Trophoblast cell (in vitro differentiated cells and primary cell): Measurements from ENCODE around the gene GYPC.

Experiments
- DNase-seq, 2 donors: peaks; one replicate each; pipeline ENCODE4 v3.0.0-alpha.2; 2016
- H2AFZ ChIP-seq: 2 replicates; pipeline ENCODE4 v1.6.1; 2013; ENCODE audit warnings: low read length, moderate library complexity, mild to moderate bottlenecking; ENCODE audit not compliant: insufficient read depth, poor library complexity
- H2AK5ac ChIP-seq: 2 replicates; pipeline ENCODE4 v1.6.1; 2013; ENCODE audit warnings: mild to moderate bottlenecking, low read length
- H2BK120ac ChIP-seq: 2 replicates; pipeline ENCODE4 v1.6.1; 2013; ENCODE audit warnings: low read length, mild to moderate bottlenecking, moderate library complexity; ENCODE audit not compliant: insufficient read depth, poor library complexity
- H2BK12ac ChIP-seq: 2 replicates; pipeline ENCODE4 v1.6.1; 2013; ENCODE audit warnings: mild to moderate bottlenecking, low read length, moderate library complexity
- H2BK5ac ChIP-seq: 2 replicates; pipeline ENCODE4 v1.6.1; 2013; ENCODE audit warnings: low read length, low read depth, moderate library complexity, mild to moderate bottlenecking; ENCODE audit not compliant: poor library complexity
- H3K14ac ChIP-seq: 2 replicates; pipeline ENCODE4 v1.6.1; 2013; ENCODE audit warnings: mild to moderate bottlenecking, low read length
- H3K18ac ChIP-seq: 2 replicates; pipeline ENCODE4 v1.6.1; 2013; ENCODE audit warnings: mild to moderate bottlenecking, low read length
- H3K23ac ChIP-seq: 2 replicates; pipeline ENCODE4 v1.6.1; 2013; ENCODE audit warnings: low read length
- H3K27ac ChIP-seq: 2 replicates; pipeline ENCODE4 v1.5.1; 2013; ENCODE audit warnings: low read depth, mild to moderate bottlenecking, inconsistent platforms, low read length, moderate library complexity
- H3K27me3 ChIP-seq: 2 replicates; pipeline ENCODE4 v1.6.1; 2013; ENCODE audit warnings: inconsistent platforms, mild to moderate bottlenecking, low read length, moderate library complexity; ENCODE audit not compliant: insufficient read depth
- H3K36me3 ChIP-seq, 2 experiments: 1 replicate in 1 of 2; 2 replicates in 1 of 2; pipeline ENCODE4 v1.6.1; 2013; ENCODE audit warnings: low read length in 2 of 2, mild to moderate bottlenecking in 2 of 2, moderate library complexity in 1 of 2; ENCODE audit not compliant: insufficient read depth in 2 of 2, control insufficient read depth in 1 of 2
- H3K4ac ChIP-seq: 2 replicates; pipeline ENCODE4 v1.6.1; 2013; ENCODE audit warnings: low read depth, mild to moderate bottlenecking, low read length, moderate library complexity
- H3K4me1 ChIP-seq, 2 experiments: 1 replicate in 1 of 2; 2 replicates in 1 of 2; pipeline ENCODE4 v1.6.1; 2013; ENCODE audit warnings: low read length in 2 of 2, mild to moderate bottlenecking in 2 of 2, moderate library complexity in 1 of 2; ENCODE audit not compliant: insufficient read depth in 2 of 2, control insufficient read depth in 1 of 2
- H3K4me2 ChIP-seq: 2 replicates; pipeline ENCODE4 v1.6.1; 2013; ENCODE audit warnings: inconsistent platforms, mild to moderate bottlenecking, low read length, moderate library complexity
- H3K4me3 ChIP-seq: 2 replicates; pipeline ENCODE4 v1.5.1; 2013; ENCODE audit warnings: mild to moderate bottlenecking, low read depth, low read length, inconsistent platforms
- H3K79me1 ChIP-seq: one replicate; pipeline ENCODE4 v1.6.1; 2013; ENCODE audit warnings: low read length
- H3K79me2 ChIP-seq: 2 replicates; pipeline ENCODE4 v1.6.1; 2013; ENCODE audit warnings: low read length, mild to moderate bottlenecking; ENCODE audit not compliant: control insufficient read depth, insufficient read depth, poor library complexity
- H3K9ac ChIP-seq: 2 replicates; pipeline ENCODE4 v1.6.1; 2013; ENCODE audit warnings: mild to moderate bottlenecking, low read length
- H3K9me3 ChIP-seq: 2 replicates; pipeline ENCODE4 v1.6.1; 2013; ENCODE audit warnings: low read depth, mild to moderate bottlenecking, control low read depth, inconsistent platforms, low read length; ENCODE audit not compliant: insufficient read depth
- H4K12ac ChIP-seq: 2 replicates; pipeline ENCODE4 v1.6.1; 2013; ENCODE audit warnings: low read depth, mild to moderate bottlenecking, low read length, moderate library complexity
- H4K8ac ChIP-seq: 2 replicates; pipeline ENCODE4 v1.6.1; 2013; ENCODE audit warnings: low read depth, mild to moderate bottlenecking, low read length, moderate library complexity
- H4K91ac ChIP-seq: one replicate; pipeline ENCODE4 v1.6.1; 2013; ENCODE audit warnings: low read depth, mild to moderate bottlenecking, low read length, moderate library complexity
- WGBS: extraction: QIAGEN DNeasy Blood & Tissue Kit; methylation state at CpG from one replicate; pipeline ENCODE4 v1.1.7; 2013; ENCODE audit warnings: missing lambda C conversion rate; ENCODE audit not compliant: insufficient read length, insufficient coverage; ENCODE audit errors: extremely low coverage; 5-methylcytosine and 5-hydroxymethylcytosine counted together

The GYPC gene

DNA sequence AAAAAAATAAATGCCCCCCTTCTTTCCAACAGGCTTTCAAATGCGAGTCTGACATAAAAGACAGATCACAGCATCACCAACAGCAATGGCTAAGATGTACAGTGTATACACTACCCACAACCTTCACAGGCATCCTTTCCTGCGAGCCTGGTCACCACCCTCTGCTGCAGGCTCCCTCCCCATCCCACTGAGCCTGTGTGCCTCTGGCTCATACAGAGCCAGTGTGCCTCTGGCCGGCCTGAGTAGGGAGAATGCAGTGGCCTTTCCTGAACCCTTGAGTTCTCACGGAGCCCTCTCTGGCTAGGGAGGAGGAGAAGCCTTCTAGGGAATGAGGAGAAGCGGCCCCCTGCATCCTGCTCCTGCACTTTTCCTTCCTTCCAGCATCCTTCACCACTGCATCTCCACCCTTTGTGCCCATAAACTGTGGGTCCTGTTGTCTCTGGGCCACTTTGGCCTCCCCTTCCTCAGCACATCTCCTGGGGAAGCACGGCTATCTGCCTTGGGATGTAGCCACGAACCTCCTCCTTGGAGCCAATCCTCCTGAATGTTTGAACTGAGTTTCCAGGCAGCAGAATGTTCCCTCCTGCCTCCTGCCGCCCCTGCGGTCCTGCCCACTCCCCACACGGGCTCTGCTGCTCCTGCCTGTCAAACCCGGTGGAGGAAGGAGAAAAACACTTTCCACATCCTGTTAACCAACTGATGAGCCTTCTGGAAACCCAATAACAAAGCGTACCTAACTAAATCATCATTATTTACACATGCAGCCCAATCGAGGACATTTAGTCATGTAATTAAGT lies 22.5 kb downstream of the GYPC start:
- Histone ChIP-seq H3K23ac (no peak overlapping the region), H3K9me3 (no peaks in the 10 kb centered on the region), H3K36me3 (peaks cover 0 to 2% of the 10 kb centered on the region in 2 experiments), H4K8ac (no peak overlapping the region), H3K27me3 (no peaks in the 10 kb centered on the region), H3K4ac (no peak overlapping the region), H3K79me1 (no peaks in the 10 kb centered on the region), H3K14ac (no peak overlapping the region), H2AK5ac (no peak overlapping the region), H3K4me2 (no peak overlapping the region), H2BK12ac (no peak overlapping the region), H2BK120ac (no peak overlapping the region), H3K4me3 (no peak overlapping the region), H3K18ac (no peak overlapping the region), H2AFZ (no peak overlapping the region), H3K9ac (no peak overlapping the region), H3K4me1 (no peaks in the 10 kb centered on the region), H4K91ac (no peak overlapping the region), H4K12ac (no peak overlapping the region), H2BK5ac (no peak overlapping the region), H3K27ac (no peak overlapping the region), H3K79me2 (no peaks in the 10 kb centered on the region)
- no CpG with 5 or more reads among the region's 13 CpGs for WGBS
- no peak for DNase-seq

GRCh38 chr2:126679094-126679713 lies 23.2 kb downstream of the GYPC start:
- Histone ChIP-seq H3K27me3 (no peaks in the 10 kb centered on the region), H3K79me2 (no peaks in the 10 kb centered on the region), H3K18ac (no peak overlapping the region), H2BK120ac (no peak overlapping the region), H3K9me3 (peaks cover 3% of the 10 kb centered on the region), H3K14ac (no peak overlapping the region), H2BK12ac (no peak overlapping the region), H4K91ac (no peak overlapping the region), H4K8ac (no peak overlapping the region), H2AK5ac (no peak overlapping the region), H3K9ac (no peak overlapping the region), H3K4me3 (no peak overlapping the region), H3K36me3 (peaks cover 0 to 2% of the 10 kb centered on the region in 2 experiments), H2BK5ac (no peak overlapping the region), H3K4me1 (no peaks in the 10 kb centered on the region), H2AFZ (no peak overlapping the region), H3K27ac (no peak overlapping the region), H3K79me1 (no peaks in the 10 kb centered on the region), H4K12ac (no peak overlapping the region), H3K4me2 (no peak overlapping the region), H3K4ac (no peak overlapping the region), H3K23ac (no peak overlapping the region)
- DNase-seq: no peak
- no CpG with 5 or more reads among the region's 9 CpGs for WGBS

GRCh38 chr2:126681505-126681904 lies 25.5 kb downstream of the GYPC start:
- H3K36me3 ChIP-seq: peaks cover 0 to 2% of the 10 kb centered on the region in 2 experiments
- no peak overlapping the region for H3K4ac ChIP-seq
- H3K4me2 ChIP-seq: no peak overlapping the region
- H3K27me3 ChIP-seq: no peaks in the 10 kb centered on the region
- no peak overlapping the region for H2BK12ac ChIP-seq
- no peak overlapping the region for H4K8ac ChIP-seq
- H3K4me3 ChIP-seq: no peak overlapping the region
- no peak overlapping the region for H3K9ac ChIP-seq
- H3K79me2 ChIP-seq: no peaks in the 10 kb centered on the region
- no peak overlapping the region for H3K18ac ChIP-seq
- no peak overlapping the region for H4K12ac ChIP-seq
- no peak overlapping the region for H3K27ac ChIP-seq
- H2BK5ac ChIP-seq: no peak overlapping the region
- H4K91ac ChIP-seq: no peak overlapping the region
- H2BK120ac ChIP-seq: no peak overlapping the region
- H3K14ac ChIP-seq: no peak overlapping the region
- H3K79me1 ChIP-seq: no peaks in the 10 kb centered on the region
- no peak for DNase-seq
- no peak overlapping the region for H2AFZ ChIP-seq
- no CpG with 5 or more reads among the region's 6 CpGs for WGBS
- H3K23ac ChIP-seq: no peak overlapping the region
- H2AK5ac ChIP-seq: no peak overlapping the region
- H3K9me3 ChIP-seq: peaks cover 3% of the 10 kb centered on the region
- H3K4me1 ChIP-seq: no peaks in the 10 kb centered on the region

- no peak overlapping the region for H3K4me3 ChIP-seq
- peaks cover 7% of the 10 kb centered on the region for H3K9me3 ChIP-seq
- H3K79me2 ChIP-seq: no peaks in the 10 kb centered on the region
- no peaks in the 10 kb centered on the region for H3K27me3 ChIP-seq
- H2BK120ac ChIP-seq: no peak overlapping the region
- H3K27ac ChIP-seq: no peak overlapping the region
- no peak overlapping the region for H2BK12ac ChIP-seq
- H3K18ac ChIP-seq: no peak overlapping the region
- H4K8ac ChIP-seq: no peak overlapping the region
- no peaks in the 10 kb centered on the region for H3K4me1 ChIP-seq
- no peak overlapping the region for H2AK5ac ChIP-seq
- no peak overlapping the region for H3K4ac ChIP-seq
- no peak overlapping the region for H3K9ac ChIP-seq
- H4K12ac ChIP-seq: no peak overlapping the region
- H3K23ac ChIP-seq: no peak overlapping the region
- no peak overlapping the region for H3K4me2 ChIP-seq
- no peak overlapping the region for H2BK5ac ChIP-seq
- no peak overlapping the region for H3K14ac ChIP-seq
- no peak for DNase-seq
- H3K36me3 ChIP-seq: peaks cover 0 to 2% of the 10 kb centered on the region in 2 experiments
- no peaks in the 10 kb centered on the region for H3K79me1 ChIP-seq
- no CpG with 5 or more reads among the region's 4 CpGs for WGBS
- H4K91ac ChIP-seq: no peak overlapping the region
- H2AFZ ChIP-seq: no peak overlapping the region
Measured at GRCh38 chr2:126685629-126686028, 29.7 kb downstream of the GYPC start.
